Fibroblast of the aortic adventitia (primary cell): ENCODE data around the gene SF3B1. TPM values are rescaled to one million over a fixed set of nuclear protein-coding genes. Genes with fewer than 3 reads are reported as not detected.

Experiments
- DNase-seq: peaks from one replicate; pipeline ENCODE4 v3.0.0-alpha.2; 2010; ENCODE audit warnings: low read depth
- H3K4me3 ChIP-seq: 2 replicates; pipeline ENCODE4 v1.5.1; 2011; ENCODE audit warnings: low read depth, mild to moderate bottlenecking, control low read depth, low read length, moderate library complexity
- CTCF ChIP-seq: IDR thresholded peaks from 2 replicates; pipeline ENCODE4 v1.5.1; 2011; ENCODE audit warnings: mild to moderate bottlenecking, low read length, control low read depth, inconsistent platforms; ENCODE audit not compliant: insufficient read depth
- total RNA-seq: library from RNA; depleted of rRNA; stranded (reverse); fragments of >200 nt; gene quantifications from 2 replicates; pipeline ENCODE4 v1.2.3, GENCODE V29; 2012; ENCODE audit warnings: low replicate concordance

The SF3B1 gene
- total RNA-seq, 1 donor, result 243 TPM

DNA sequence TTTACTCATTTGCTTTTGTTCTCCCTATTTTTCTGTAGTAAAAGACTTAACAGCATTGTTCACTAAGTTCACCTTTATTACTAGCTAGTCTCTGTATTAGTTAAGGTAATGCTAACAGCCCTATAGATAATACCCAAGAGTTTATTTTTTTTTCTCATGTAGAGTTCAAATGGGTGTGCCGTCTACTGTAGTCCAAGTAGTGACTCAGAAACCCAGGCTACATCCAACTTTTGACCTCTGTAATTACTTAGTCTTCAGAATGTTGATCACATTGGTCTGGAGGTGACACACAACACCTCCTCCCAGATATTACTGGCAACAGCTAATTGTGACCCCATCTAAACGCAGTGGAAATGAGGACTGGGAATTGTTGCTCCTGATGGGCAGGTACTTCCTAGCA lies 26.2 kb upstream of the SF3B1 start:
- no peak for TF ChIP-seq CTCF
- DNase-seq, result peak; percentile 60
- H3K4me3 ChIP-seq, result no peak overlapping the region

- no peak overlapping the region for H3K4me3 ChIP-seq
- no peak for DNase-seq
- no peak for TF ChIP-seq CTCF
Observed at GRCh38 chr2:197460649-197461048, 25.8 kb upstream of the SF3B1 start.

DNA sequence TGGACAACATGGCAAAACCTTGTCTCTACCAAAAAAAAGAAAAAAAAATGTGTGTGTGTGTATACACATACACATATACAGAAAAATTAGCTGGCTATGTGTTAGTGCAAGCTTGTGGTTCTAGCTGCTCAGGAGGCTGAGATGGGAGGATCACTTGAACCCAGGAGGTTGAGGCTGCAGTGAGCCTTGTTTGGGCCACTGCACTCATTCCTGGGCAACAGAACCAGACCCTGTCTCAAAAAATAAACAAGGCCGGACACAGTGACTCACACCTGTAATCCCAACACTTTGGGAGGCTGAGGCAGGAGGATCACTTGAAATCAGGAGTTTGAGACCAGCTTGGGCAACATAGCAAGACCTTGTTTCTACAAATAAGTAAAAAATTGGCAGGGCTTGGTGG lies 20.6 kb upstream of the SF3B1 start:
- H3K4me3 ChIP-seq, result peak overlapping the region; percentile 98
- no peak for TF ChIP-seq CTCF
- DNase-seq, result no peak

GRCh38 chr2:197454923-197455322 lies 20.1 kb upstream of the SF3B1 start:
- peak overlapping the region; percentile 98 for H3K4me3 ChIP-seq
- DNase-seq, result no peak
- TF ChIP-seq CTCF, result no peak

DNA sequence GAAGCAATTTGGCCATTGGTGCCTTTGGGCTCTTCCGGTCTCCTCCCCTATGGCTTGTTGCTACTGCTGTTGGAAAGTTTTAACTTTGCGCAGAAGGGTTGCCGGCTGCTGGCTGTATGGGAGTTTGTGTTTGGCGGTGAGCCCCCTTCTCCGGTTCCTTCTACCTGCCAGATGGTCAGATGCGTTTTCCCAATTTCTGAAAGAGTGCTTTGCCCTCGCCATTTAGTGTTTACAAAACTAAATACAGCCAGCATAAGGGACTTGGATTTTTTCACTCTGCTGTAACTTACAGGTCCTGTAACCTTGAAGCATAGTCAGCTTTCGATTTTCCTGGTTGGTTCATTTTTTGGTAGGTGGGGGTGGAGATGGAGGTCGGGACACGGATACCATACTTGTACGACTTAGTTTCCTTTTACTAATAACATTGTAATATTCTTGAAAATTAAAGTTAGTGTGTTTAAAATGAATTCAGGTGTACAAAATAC lies 19.1 kb upstream of the SF3B1 start:
- peak overlapping the region; percentile 98 for H3K4me3 ChIP-seq
- DNase-seq, result peak; percentile 94
- no peak for TF ChIP-seq CTCF

DNA sequence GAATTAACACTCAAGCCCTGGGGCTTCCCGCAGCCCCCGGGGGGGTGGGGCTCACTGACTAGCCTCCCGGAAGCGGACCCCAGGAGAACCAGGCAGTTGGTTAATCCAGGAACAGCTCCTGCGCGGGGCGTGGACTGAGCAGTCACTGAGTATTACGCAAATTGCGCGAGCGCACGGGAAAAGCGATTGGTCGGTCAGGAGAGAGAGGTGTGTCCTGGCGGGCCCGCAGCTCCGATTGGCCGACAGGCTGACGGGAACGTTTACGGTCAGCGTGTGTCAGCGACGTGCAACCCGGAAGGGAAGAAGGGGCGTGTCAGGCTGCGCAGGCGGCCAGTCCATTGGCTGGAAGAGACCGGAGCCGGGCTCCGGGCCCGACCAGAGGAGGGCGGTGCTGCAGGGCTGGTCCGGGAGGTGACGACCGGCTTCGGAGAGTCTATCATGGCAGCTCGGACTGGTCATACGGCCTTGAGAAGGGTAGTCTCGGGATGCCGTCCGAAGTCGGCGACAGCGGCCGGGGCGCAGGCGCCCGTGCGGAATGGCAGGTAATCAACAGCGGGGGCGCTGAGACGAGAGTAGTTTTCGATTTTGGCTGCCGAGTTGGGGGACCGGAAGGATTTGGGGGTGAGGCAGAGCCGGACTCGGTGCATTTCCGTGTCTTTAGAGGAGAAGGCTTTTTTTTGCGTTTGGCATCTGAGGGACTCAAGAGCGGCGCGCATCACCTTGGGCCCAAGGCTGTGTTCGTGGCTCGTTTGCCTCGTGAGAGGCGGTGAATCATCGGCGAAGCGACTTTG lies 18.5 kb upstream of the SF3B1 start, which contains the start of gene COQ10B:
COQ10B (plus strand) TSS at position 430 of the 791 bp plus-strand sequence; CDS start at position 439, 9 bp downstream.
- peak; percentile 41 for TF ChIP-seq CTCF
- peak within 1 kb of the TSS; percentile 98 for H3K4me3 ChIP-seq

More for the DNA sequence above, 18.5 kb upstream of the SF3B1 start, which contains the start of gene COQ10B:
- peak; percentile 99 for DNase-seq
